Measurements from ENCODE around the gene CNGA4.
"Not testable (repeated sequence)": the region's sequence is repeated elsewhere in the genome, so short reads cannot be mapped to it uniquely, and the experiment has no call there.

Gene CNGA4

DNA sequence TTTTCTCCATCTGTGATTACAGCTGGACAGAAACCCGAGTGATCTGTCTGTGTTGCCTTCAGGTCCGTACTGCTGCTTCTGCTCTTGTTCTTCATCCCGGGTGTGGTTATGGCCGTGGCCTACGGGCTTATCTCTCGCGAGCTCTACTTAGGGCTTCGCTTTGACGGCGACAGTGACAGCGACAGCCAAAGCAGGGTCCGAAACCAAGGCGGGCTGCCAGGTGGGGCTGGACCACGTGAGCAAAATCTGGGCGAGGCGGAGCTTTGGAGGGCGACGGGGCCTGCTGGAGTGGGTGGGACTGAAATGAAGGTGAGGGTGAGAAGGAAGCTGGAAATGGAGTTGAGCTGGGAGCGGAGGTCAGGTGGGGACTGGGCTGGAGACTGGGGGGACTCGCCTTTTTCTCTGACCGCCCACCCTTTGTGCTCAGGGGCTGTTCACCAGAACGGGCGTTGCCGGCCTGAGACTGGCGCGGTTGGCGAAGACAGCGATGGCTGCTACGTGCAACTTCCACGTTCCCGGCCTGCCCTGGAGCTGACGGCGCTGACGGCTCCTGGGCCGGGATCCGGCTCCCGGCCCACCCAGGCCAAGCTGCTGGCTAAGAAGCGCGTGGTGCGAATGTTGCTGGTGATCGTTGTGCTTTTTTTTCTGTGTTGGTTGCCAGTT lies 31.8 kb downstream of the CNGA4 start:
- no peak for DNase-seq

DNA sequence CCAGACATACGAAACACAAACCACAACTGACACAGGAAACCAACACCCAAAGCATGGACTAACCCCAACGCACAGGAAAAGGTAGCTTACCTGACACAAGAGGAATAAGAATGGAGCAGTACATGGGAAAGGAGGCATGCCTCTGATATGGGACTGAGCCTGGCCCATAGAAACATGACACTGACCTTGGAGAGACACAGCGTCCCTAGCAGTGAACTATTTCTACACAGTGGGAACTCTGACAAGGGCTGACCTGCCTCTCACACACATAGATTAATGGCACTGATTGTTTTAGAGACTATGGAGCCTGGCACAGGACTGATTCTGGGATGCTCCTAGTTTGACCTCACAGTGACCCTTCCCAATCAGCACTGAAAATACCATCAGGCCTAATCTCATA lies 32.7 kb downstream of the CNGA4 start:
- no peak for DNase-seq

DNA sequence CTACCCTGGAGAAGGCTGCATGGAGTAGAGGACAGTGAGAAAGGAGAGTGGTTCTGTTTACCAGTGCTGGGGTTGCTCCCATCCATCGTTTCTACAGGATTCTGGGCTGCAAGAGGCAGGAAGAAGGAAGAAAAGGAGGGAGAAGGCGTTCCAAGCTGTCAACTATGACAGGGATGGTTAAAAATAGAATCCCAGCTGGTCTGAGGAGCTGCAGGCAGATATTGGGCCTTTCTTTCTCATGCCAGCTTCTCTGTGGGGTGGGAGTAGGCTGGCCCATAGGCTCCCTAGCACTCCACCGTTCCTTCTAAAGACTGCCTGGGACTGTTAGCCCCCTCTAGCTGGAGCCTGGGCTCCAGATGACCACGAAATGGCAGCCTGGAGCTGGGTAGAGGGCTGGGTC lies 34.3 kb downstream of the CNGA4 start:
- DNase-seq, result no peak

DNA sequence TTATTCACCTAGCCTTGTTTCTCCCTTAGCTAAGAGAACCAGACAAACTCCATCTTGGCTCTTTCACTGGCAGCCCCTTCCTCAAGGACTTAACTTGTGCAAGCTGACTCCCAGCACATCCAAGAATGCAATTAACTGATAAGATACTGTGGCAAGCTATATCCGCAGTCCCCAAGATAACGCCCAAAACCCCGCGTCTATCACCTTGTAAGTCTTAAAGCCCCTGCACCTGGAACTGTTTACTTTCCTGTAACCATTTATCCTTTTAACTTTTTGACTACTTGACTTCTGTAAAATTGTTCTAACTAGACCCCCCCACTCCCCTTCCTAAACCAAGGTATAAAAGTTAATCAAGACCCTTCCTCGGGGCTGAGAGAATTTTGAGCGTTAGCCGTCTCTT lies 41.9 kb downstream of the CNGA4 start:
- DNase-seq, result not testable (repeated sequence)

DNA sequence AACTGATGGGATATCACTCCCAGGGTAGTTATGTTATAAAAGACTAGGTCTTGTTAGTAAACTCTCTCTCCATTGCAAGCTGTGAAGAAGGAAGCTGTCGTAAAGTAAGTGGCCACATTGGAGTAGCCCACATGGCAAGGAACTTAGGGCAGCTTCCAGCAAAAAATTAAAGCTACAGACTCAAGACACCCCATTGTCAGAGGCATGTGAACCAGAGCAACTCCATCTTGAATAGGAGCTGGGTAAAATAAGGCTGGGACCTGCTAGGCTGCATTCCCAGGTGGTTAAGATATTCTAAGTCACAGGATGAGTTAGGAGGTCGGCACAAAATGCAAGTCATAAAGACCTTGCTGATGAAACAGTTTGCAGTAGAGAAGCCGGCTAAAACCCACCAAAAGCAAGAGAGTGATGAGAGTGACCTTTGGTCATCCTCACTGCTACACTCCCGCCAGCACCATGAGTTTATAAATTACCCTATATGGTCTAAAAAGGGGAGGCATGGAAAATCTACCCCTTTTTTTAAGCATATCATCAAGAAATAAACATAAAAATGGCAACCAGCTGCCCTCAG lies 44.6 kb downstream of the CNGA4 start:
- DNase-seq, result no peak

DNA sequence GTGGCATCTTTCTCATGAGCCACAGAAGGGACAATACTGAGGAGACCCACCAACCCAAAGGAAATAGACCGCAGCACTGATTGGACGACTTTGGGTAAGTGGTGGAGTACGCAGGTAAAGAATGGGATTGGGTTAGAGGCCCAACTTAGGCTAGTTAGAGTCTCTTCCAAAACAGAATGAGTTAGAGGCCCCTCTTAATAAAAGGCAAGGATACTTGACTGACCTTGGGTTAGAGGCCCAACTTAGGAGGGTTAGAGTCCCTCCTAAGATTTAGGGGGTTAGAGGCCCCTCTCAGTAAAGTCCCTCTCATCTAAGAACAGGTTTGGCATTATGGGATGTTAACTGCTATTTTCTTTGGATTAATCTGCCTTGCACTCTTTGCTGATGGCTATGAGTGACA lies 45.4 kb downstream of the CNGA4 start:
- no peak for DNase-seq

DNA sequence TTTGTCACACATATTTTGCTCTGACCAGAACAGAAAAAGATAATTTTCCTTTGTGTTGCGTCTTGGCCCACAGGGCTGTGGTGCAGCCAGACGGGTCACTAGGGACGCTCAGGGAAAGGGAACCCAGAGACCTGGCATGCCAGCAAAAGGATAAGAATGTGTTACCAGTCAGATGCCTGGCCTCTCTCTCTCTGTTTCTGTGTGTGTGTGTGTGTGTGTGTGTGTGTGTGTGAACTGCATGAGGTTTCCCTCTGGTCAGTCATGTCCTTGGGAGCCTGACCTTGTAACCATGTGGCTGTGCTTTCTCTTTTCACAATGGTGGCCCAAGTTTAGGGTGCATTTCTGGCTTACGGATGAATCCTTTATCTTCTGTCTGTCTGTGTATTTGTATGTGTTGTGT lies 46.1 kb downstream of the CNGA4 start:
- no peak for DNase-seq

Measured in DMS53 (cell line).